H9 (cell line): Measurements from ENCODE around the gene RPL35. TPM values are rescaled to one million over a fixed set of nuclear protein-coding genes. Genes with fewer than 3 reads are reported as not detected.

Source experiments
- DNase-seq: peaks from one replicate; pipeline ENCODE4 v3.0.0-alpha.2; 2017
- H2AFZ ChIP-seq: one replicate; pipeline ENCODE4 v1.6.1; 2013; ENCODE audit warnings: mild to moderate bottlenecking, low read length, control low read depth, moderate library complexity
- H2AK5ac ChIP-seq: 2 replicates; pipeline ENCODE4 v1.6.1; 2013; ENCODE audit warnings: low read length, control low read depth, mixed read lengths; ENCODE audit not compliant: insufficient read length
- H2BK120ac ChIP-seq: one replicate; pipeline ENCODE4 v1.6.1; 2013; ENCODE audit warnings: low read depth, mild to moderate bottlenecking, low read length, control low read depth, inconsistent platforms; ENCODE audit not compliant: poor library complexity, severe bottlenecking
- H2BK12ac ChIP-seq: 2 replicates; pipeline ENCODE4 v1.6.1; 2013; ENCODE audit warnings: low read length, control low read depth, mixed read lengths, low read depth; ENCODE audit not compliant: insufficient read length
- H2BK15ac ChIP-seq: 2 replicates; pipeline ENCODE4 v1.6.1; 2013; ENCODE audit warnings: low read depth, low read length, control low read depth
- H2BK20ac ChIP-seq: one replicate; pipeline ENCODE4 v1.6.1; 2013; ENCODE audit warnings: low read depth, mild to moderate bottlenecking, low read length, control low read depth, inconsistent platforms; ENCODE audit not compliant: poor library complexity, severe bottlenecking
- H2BK5ac ChIP-seq: 2 replicates; pipeline ENCODE4 v1.6.1; 2013; ENCODE audit warnings: low read length, control low read depth, mixed read lengths; ENCODE audit not compliant: insufficient read length
- H3K14ac ChIP-seq: 2 replicates; pipeline ENCODE4 v1.6.1; 2013; ENCODE audit warnings: low read length, control low read depth; ENCODE audit not compliant: insufficient read depth
- H3K18ac ChIP-seq: 2 replicates; pipeline ENCODE4 v1.6.1; 2013; ENCODE audit warnings: low read depth, mild to moderate bottlenecking, mixed read lengths, low read length, control low read depth; ENCODE audit not compliant: insufficient read length
- H3K23ac ChIP-seq: 2 replicates; pipeline ENCODE4 v1.6.1; 2013; ENCODE audit warnings: low read length, control low read depth, mixed read lengths, low read depth; ENCODE audit not compliant: insufficient read length
- H3K23me2 ChIP-seq: 2 replicates; pipeline ENCODE4 v1.6.1; 2013; ENCODE audit warnings: low read depth, mild to moderate bottlenecking, mixed read lengths, low read length, control low read depth; ENCODE audit not compliant: insufficient read length, poor library complexity, severe bottlenecking
- H3K27ac ChIP-seq: 2 replicates; pipeline ENCODE4 v1.5.1; 2013; ENCODE audit warnings: low read length, control low read depth, mixed read lengths, low read depth; ENCODE audit not compliant: insufficient read length
- H3K27me3 ChIP-seq: 2 replicates; pipeline ENCODE4 v1.6.1; 2013; ENCODE audit warnings: low read length, control low read depth, inconsistent platforms; ENCODE audit not compliant: insufficient read depth
- H3K4ac ChIP-seq: 2 replicates; pipeline ENCODE4 v1.6.1; 2013; ENCODE audit warnings: low read depth, mild to moderate bottlenecking, control low read depth, inconsistent platforms, low read length, moderate library complexity
- H3K4me1 ChIP-seq: 2 replicates; pipeline ENCODE4 v1.6.1; 2013; ENCODE audit warnings: low read length, control low read depth, inconsistent platforms; ENCODE audit not compliant: insufficient read depth
- H3K4me2 ChIP-seq: 2 replicates; pipeline ENCODE4 v1.6.1; 2013; ENCODE audit warnings: low read length, control low read depth, mixed read lengths; ENCODE audit not compliant: insufficient read length, insufficient read depth
- H3K56ac ChIP-seq: 2 replicates; pipeline ENCODE4 v1.6.1; 2013; ENCODE audit warnings: low read depth, mild to moderate bottlenecking, mixed read lengths, low read length, control low read depth; ENCODE audit not compliant: insufficient read length
- H3K79me1 ChIP-seq: 2 replicates; pipeline ENCODE4 v1.6.1; 2013; ENCODE audit warnings: low read depth, mild to moderate bottlenecking, moderate library complexity, low read length, control low read depth, inconsistent platforms; ENCODE audit not compliant: insufficient read depth, poor library complexity, severe bottlenecking
- H3K79me2 ChIP-seq: 2 replicates; pipeline ENCODE4 v1.6.1; 2013; ENCODE audit warnings: low read length, control low read depth, inconsistent platforms; ENCODE audit not compliant: insufficient read depth
- H3K9ac ChIP-seq: 2 replicates; pipeline ENCODE4 v1.6.1; 2013; ENCODE audit warnings: low read length, control low read depth, mixed read lengths; ENCODE audit not compliant: insufficient read length; ENCODE audit errors: extremely low read depth
- H3K9me3 ChIP-seq: one replicate; pipeline ENCODE4 v1.6.1; 2013; ENCODE audit warnings: low read depth, low read length, inconsistent platforms; ENCODE audit not compliant: control insufficient read depth
- H3T11ph ChIP-seq: one replicate; pipeline ENCODE4 v1.6.1; 2013; ENCODE audit warnings: mild to moderate bottlenecking, low read length, control low read depth, inconsistent platforms
- H4K20me1 ChIP-seq: one replicate; pipeline ENCODE4 v1.6.1; 2013; ENCODE audit not compliant: control insufficient read depth, insufficient read length, insufficient read depth
- H4K5ac ChIP-seq: 2 replicates; pipeline ENCODE4 v1.6.1; 2013; ENCODE audit warnings: low read depth, mild to moderate bottlenecking, mixed read lengths, low read length, control low read depth; ENCODE audit not compliant: insufficient read length
- H4K8ac ChIP-seq: replicated peaks from 2 replicates; pipeline ENCODE4 v1.6.1; 2013; ENCODE audit warnings: low read length, control low read depth, mixed read lengths, low read depth; ENCODE audit not compliant: insufficient read length
- H4K91ac ChIP-seq: 2 replicates; pipeline ENCODE4 v1.6.1; 2013; ENCODE audit warnings: low read depth, mild to moderate bottlenecking, moderate library complexity, mixed read lengths, low read length, control low read depth; ENCODE audit not compliant: insufficient read length
- H3K27ac Mint-ChIP-seq, 3 experiments: 2 replicates in 2 of 3; 3 replicates in 1 of 3; pipeline ENCODE4 v1.8.0; 2020 to 2021; ENCODE audit warnings: mixed read lengths in 3 of 3, mild to moderate bottlenecking in 1 of 3, moderate library complexity in 1 of 3
- H3K27me3 Mint-ChIP-seq: 2 replicates; pipeline ENCODE4 v1.8.0; 2021; ENCODE audit warnings: low read depth, mild to moderate bottlenecking, moderate library complexity, mixed read lengths
- H3K36me3 Mint-ChIP-seq, 3 experiments: 2 replicates in 2 of 3; 3 replicates in 1 of 3; pipeline ENCODE4 v1.8.0; 2020 to 2021; ENCODE audit warnings: low read depth in 3 of 3, mixed read lengths in 3 of 3; ENCODE audit not compliant: insufficient read depth in 1 of 3
- H3K4me1 Mint-ChIP-seq, 2 experiments: 2 replicates each; pipeline ENCODE4 v1.8.0; 2020; ENCODE audit warnings: mixed read lengths in 2 of 2
- H3K4me3 Mint-ChIP-seq, 2 experiments: 2 replicates in 1 of 2; 3 replicates in 1 of 2; pipeline ENCODE4 v1.8.0; 2020 to 2021; ENCODE audit warnings: mild to moderate bottlenecking in 2 of 2, mixed read lengths in 2 of 2, moderate library complexity in 1 of 2
- H3K9me3 Mint-ChIP-seq, 2 experiments: 2 replicates in 1 of 2; 3 replicates in 1 of 2; pipeline ENCODE4 v1.8.0; 2020; ENCODE audit warnings: mild to moderate bottlenecking in 2 of 2, mixed read lengths in 2 of 2, moderate library complexity in 1 of 2
- CTCF ChIP-seq: fragments of 200-600 bp; sonication (generic); conservative IDR thresholded peaks from 3 replicates; pipeline ENCODE4 v1.8.0; 2021; ENCODE audit warnings: antibody characterized with exemption, mild to moderate bottlenecking
- WGBS: extraction: QIAGEN DNeasy Blood & Tissue Kit; methylation state at CpG from one replicate; pipeline ENCODE4 v1.1.7; 2013; ENCODE audit warnings: missing lambda C conversion rate, low lambda C conversion rate, mixed read lengths; ENCODE audit not compliant: insufficient read length; ENCODE audit errors: extremely low coverage; 5-methylcytosine and 5-hydroxymethylcytosine counted together
- long read RNA-seq: library from polyadenylated mRNA; unstranded; transcript quantifications from one replicate; pipeline ENCODE4 v2.0.0, GENCODE V29; 2020
- total RNA-seq: library from RNA; stranded (reverse); gene quantifications from 2 replicates; pipeline ENCODE4 v1.2.1, GENCODE V29; 2021

The RPL35 gene
- 1,840 and 1,901 TPM in 2 replicates for total RNA-seq
- long read RNA-seq, transcript RPL35-205 (2 exons, 649 nt): minor isoform, 5 of 458 reads
- long read RNA-seq, transcript RPL35-203 (3 exons, 785 nt): minor isoform, 40 of 458 reads
- long read RNA-seq, transcript RPL35-201 (4 exons, 455 nt): major isoform, 386 of 458 reads
- long read RNA-seq, partial matches to known transcripts: 15 of 458 reads
- long read RNA-seq, other reads (novel, unspliced or antisense): 12 of 458 reads

- Mint-ChIP-seq H3K4me3 (peak within 1 kb of the TSS; percentile 93 to 98), H3K27ac (peak within 1 kb of the TSS; percentile 97 to 99 (median 98)), H3K9me3 (no peaks in the 10 kb centered on the region; a peak in 1 of 5 replicates), H3K4me1 (peaks cover 14 to 25% of the 10 kb centered on the region in 2 experiments), H3K27me3 (no peaks in the 10 kb centered on the region), H3K36me3 (peaks cover 39 to 49% (median 44%) of the 10 kb centered on the region in 3 experiments)
- Histone ChIP-seq H3K4me2 (peak within 1 kb of the TSS; percentile 86), H3K9me3 (no peaks in the 10 kb centered on the region), H3K79me1 (peaks cover 4% of the 10 kb centered on the region), H2BK12ac (no peak within 1 kb of the TSS), H3K56ac (no peak within 1 kb of the TSS), H3K79me2 (peaks cover 20% of the 10 kb centered on the region; the same call in 1 of the 2 replicates), H2AK5ac (no peak within 1 kb of the TSS), H4K91ac (peak within 1 kb of the TSS; percentile 53), H3K27ac (no peak within 1 kb of the TSS), H4K5ac (peak within 1 kb of the TSS; percentile 10), H3K23ac (no peak within 1 kb of the TSS), H4K8ac (no peak within 1 kb of the TSS), H3K23me2 (peaks cover 11% of the 10 kb centered on the region), H3K14ac (peak within 1 kb of the TSS; percentile 89), H4K20me1 (no peaks in the 10 kb centered on the region), H2BK20ac (no peak within 1 kb of the TSS), H3K27me3 (no peaks in the 10 kb centered on the region), H2BK5ac (peak within 1 kb of the TSS; percentile 85), H3K4ac (peak within 1 kb of the TSS; percentile 0; the same call in 1 of the 2 replicates), H3T11ph (no peak within 1 kb of the TSS), H2AFZ (no peak within 1 kb of the TSS), H3K18ac (peak within 1 kb of the TSS; percentile 86), H3K9ac (peak within 1 kb of the TSS; percentile 94), H2BK15ac (no peak within 1 kb of the TSS), H3K4me1 (0 out of 2 replicates have a peak, but pooled peaks cover 5% of the 10 kb centered on the region), H2BK120ac (no peak within 1 kb of the TSS)
- TF ChIP-seq CTCF: peak; percentile 42
- no CpG with 5 or more reads among the region's 92 CpGs for WGBS
- peak; percentile 94 for DNase-seq
Measured at GRCh38 chr9:124861342-124862229, at the start of gene RPL35, which contains the start of gene ARPC5L. Gene RPL35 (minus strand): TSS chr9:124861957. CDS start chr9:124861912, 45 bp downstream. Gene ARPC5L (plus strand): TSS chr9:124862130. CDS start chr9:124869291, 7,161 bp downstream.
